Activated naive CD4-positive, alpha-beta T cell treated with anti-CD3 and anti-CD28 coated beads, Interleukin-2, amount 10 ng/mL, durations not matched to agents 7 days and 5 days (primary cell): ENCODE measurements around the gene PFKL.
"Not testable (repeated sequence)": the region's sequence is repeated elsewhere in the genome, so short reads cannot be mapped to it uniquely, and the experiment has no call there.

Experiments
- CTCF ChIA-PET: fragments of 350-600 bp; sonication (Branson Sonifier 250); formaldehyde crosslinking; loops from one replicate; lab custom pipeline; 2021; ENCODE audit warnings: antibody characterized with exemption; lab: Charles Lee
- DNase-seq: peaks from one replicate; pipeline ENCODE4 v3.0.0-alpha.2; 2020
- H3K27ac Mint-ChIP-seq: one replicate; pipeline ENCODE4 v1.8.0; 2021; ENCODE audit warnings: mild to moderate bottlenecking, moderate library complexity, mixed read lengths
- H3K27me3 Mint-ChIP-seq: one replicate; pipeline ENCODE4 v1.8.0; 2021; ENCODE audit warnings: mild to moderate bottlenecking, mixed read lengths
- H3K36me3 Mint-ChIP-seq: one replicate; pipeline ENCODE4 v1.8.0; 2021; ENCODE audit warnings: mixed read lengths
- H3K4me1 Mint-ChIP-seq: one replicate; pipeline ENCODE4 v1.8.0; 2021; ENCODE audit warnings: mixed read lengths
- H3K4me3 Mint-ChIP-seq: one replicate; pipeline ENCODE4 v1.8.0; 2021; ENCODE audit warnings: mild to moderate bottlenecking, moderate library complexity, mixed read lengths
- H3K9me3 Mint-ChIP-seq: one replicate; pipeline ENCODE4 v1.8.0; 2021; ENCODE audit warnings: mixed read lengths

PFKL gene

DNA sequence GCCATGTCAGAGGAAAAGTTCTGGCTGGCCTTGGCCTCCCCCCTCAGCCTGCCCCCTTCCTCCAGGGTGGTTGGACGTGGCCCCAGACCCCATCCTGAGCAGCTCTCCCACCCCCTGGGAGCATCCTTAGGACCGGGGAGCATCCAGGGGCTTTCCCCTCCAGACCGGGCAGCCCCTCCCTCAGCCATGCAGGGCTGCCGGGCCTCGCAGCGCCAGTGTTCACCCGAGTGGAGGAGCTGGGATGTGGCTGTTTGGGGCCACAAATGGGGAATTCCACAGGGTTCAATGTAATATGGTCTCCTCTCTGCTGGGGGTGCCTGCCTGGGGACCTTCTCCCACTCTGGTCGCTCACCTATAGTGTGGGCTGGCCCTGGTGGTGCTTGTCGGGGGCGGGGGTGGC lies 4.2 kb upstream of the PFKL start:
- H3K27ac Mint-ChIP-seq, result no peak overlapping the region
- peaks cover 31% of the 10 kb centered on the region for H3K4me1 Mint-ChIP-seq
- DNase-seq, result no peak
- no peaks in the 10 kb centered on the region for H3K9me3 Mint-ChIP-seq
- no peaks in the 10 kb centered on the region for H3K36me3 Mint-ChIP-seq
- no peak overlapping the region for H3K4me3 Mint-ChIP-seq
- CTCF ChIA-PET, result interaction anchor here (0.9 kb wide), 1 partner anchor 8 kb away, joined by 3 read pairs; no protein-coding TSS in a partner anchor
- H3K27me3 Mint-ChIP-seq, result peaks cover 15% of the 10 kb centered on the region

GRCh38 chr21:44296103-44296519 lies 3.7 kb upstream of the PFKL start:
- H3K9me3 Mint-ChIP-seq, result no peaks in the 10 kb centered on the region
- peaks cover 35% of the 10 kb centered on the region for H3K4me1 Mint-ChIP-seq
- CTCF ChIA-PET, result interaction anchor here (0.6 to 2.3 kb wide), 2 partner anchors 10 to 28 kb away, joined by 3 to 14 read pairs; no protein-coding TSS in a partner anchor
- no peaks in the 10 kb centered on the region for H3K36me3 Mint-ChIP-seq
- no peak overlapping the region for H3K4me3 Mint-ChIP-seq
- no peak for DNase-seq
- no peak overlapping the region for H3K27ac Mint-ChIP-seq
- H3K27me3 Mint-ChIP-seq, result peaks cover 11% of the 10 kb centered on the region

DNA sequence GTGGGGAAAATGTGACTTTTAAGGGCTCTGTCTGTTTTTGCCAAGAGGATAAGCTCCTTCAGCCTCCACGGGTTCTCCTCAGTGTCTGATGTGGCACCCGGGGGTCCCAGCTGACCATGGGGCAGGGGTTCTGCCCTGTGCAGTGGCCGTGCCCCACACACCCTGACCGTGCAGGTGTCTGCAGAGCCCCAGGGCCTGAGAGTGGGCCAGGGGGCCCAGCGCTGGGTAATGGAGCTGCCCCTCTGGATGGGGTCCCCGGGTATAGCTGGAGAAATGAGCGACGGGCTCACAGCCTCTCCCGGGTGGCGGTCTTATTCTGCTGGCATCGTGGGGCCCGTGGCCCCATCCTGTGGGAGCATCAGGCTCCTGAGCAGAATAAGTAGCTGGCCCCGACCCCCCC lies 2.9 kb upstream of the PFKL start:
- peaks cover 43% of the 10 kb centered on the region for H3K4me1 Mint-ChIP-seq

GRCh38 chr21:44297525-44298290 lies 2.1 kb upstream of the PFKL start:
- Mint-ChIP-seq H3K27ac (peak overlapping the region; percentile 83), H3K27me3 (peaks cover 3% of the 10 kb centered on the region), H3K36me3 (no peaks in the 10 kb centered on the region), H3K9me3 (no peaks in the 10 kb centered on the region), H3K4me3 (peak overlapping the region; percentile 26), H3K4me1 (peaks cover 50% of the 10 kb centered on the region)
- CTCF ChIA-PET, result interaction anchor here (0.6 to 2.3 kb wide), 13 partner anchors 10 to 496 kb away, joined by 3 to 14 read pairs (median 3); no protein-coding TSS in a partner anchor
- DNase-seq, result peak; percentile 86

More for the DNA sequence above, 2.9 kb upstream of the PFKL start:
- H3K4me3 Mint-ChIP-seq, result no peak overlapping the region
- DNase-seq, result no peak
- H3K27me3 Mint-ChIP-seq, result peaks cover 7% of the 10 kb centered on the region
- H3K9me3 Mint-ChIP-seq, result no peaks in the 10 kb centered on the region
- CTCF ChIA-PET, result interaction anchor here (0.6 to 2.3 kb wide), 5 partner anchors 10 to 218 kb away, joined by 3 to 14 read pairs (median 3); no protein-coding TSS in a partner anchor
- no peaks in the 10 kb centered on the region for H3K36me3 Mint-ChIP-seq
- H3K27ac Mint-ChIP-seq, result no peak overlapping the region

GRCh38 chr21:44298301-44298700 lies 1.6 kb upstream of the PFKL start:
- DNase-seq, result no peak
- peaks cover 55% of the 10 kb centered on the region for H3K4me1 Mint-ChIP-seq
- H3K4me3 Mint-ChIP-seq, result peak overlapping the region; percentile 51
- H3K27me3 Mint-ChIP-seq, result peaks cover 3% of the 10 kb centered on the region
- CTCF ChIA-PET, result interaction anchor here (0.6 to 2.3 kb wide), 12 partner anchors 11 to 495 kb away, joined by 3 to 14 read pairs (median 3); no protein-coding TSS in a partner anchor
- H3K9me3 Mint-ChIP-seq, result no peaks in the 10 kb centered on the region
- peaks cover under 1% of the 10 kb centered on the region for H3K36me3 Mint-ChIP-seq
- H3K27ac Mint-ChIP-seq, result peak overlapping the region; percentile 83

DNA sequence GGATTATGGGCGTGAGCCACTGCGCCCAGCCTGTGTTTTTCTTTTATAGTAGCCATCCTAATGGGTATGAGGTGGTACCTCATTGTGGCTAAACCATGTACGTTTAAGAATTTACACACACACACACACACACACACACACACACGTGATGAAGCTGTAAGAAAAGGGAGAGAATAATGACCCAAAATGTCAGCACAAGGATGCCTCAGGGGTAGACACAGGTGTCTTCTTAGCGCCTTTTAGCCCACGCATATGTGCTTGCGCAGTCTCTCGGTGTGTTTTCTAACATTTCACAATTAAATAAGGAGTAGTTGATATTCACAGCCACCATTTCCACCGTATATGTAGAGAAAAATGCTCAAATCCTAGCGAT lies 782 bp upstream of the PFKL start:
- H3K4me1 Mint-ChIP-seq, result peaks cover 60% of the 10 kb centered on the region
- H3K4me3 Mint-ChIP-seq, result peak overlapping the region; percentile 92
- peak overlapping the region; percentile 99 for H3K27ac Mint-ChIP-seq
- DNase-seq, result peak; percentile 40
- no peaks in the 10 kb centered on the region for H3K9me3 Mint-ChIP-seq
- H3K27me3 Mint-ChIP-seq, result peaks cover 3% of the 10 kb centered on the region
- CTCF ChIA-PET, result interaction anchor here (0.6 to 1.7 kb wide), 3 partner anchors 18 to 177 kb away, joined by 3 to 4 read pairs (median 3); no protein-coding TSS in a partner anchor
- H3K36me3 Mint-ChIP-seq, result peaks cover 3% of the 10 kb centered on the region

- H3K27ac Mint-ChIP-seq, result peak overlapping the region; percentile 84
- no peaks in the 10 kb centered on the region for H3K9me3 Mint-ChIP-seq
- peak; percentile 82 for DNase-seq
- H3K27me3 Mint-ChIP-seq, result no peaks in the 10 kb centered on the region
- peaks cover 63% of the 10 kb centered on the region for H3K4me1 Mint-ChIP-seq
- H3K36me3 Mint-ChIP-seq, result peaks cover 6% of the 10 kb centered on the region
- CTCF ChIA-PET, result no interaction called here
- H3K4me3 Mint-ChIP-seq, result peak overlapping the region; percentile 81
These were observed 558 bp downstream of the PFKL start for GRCh38 chr21:44300262-44300959.

GRCh38 chr21:44301141-44301540 lies 1.3 kb downstream of the PFKL start:
- Mint-ChIP-seq H3K9me3 (no peaks in the 10 kb centered on the region), H3K36me3 (peaks cover 6% of the 10 kb centered on the region), H3K4me3 (peak overlapping the region; percentile 81), H3K27ac (peak overlapping the region; percentile 84), H3K4me1 (peaks cover 62% of the 10 kb centered on the region), H3K27me3 (no peaks in the 10 kb centered on the region)
- CTCF ChIA-PET, result no interaction called here
- DNase-seq, result no peak

DNA sequence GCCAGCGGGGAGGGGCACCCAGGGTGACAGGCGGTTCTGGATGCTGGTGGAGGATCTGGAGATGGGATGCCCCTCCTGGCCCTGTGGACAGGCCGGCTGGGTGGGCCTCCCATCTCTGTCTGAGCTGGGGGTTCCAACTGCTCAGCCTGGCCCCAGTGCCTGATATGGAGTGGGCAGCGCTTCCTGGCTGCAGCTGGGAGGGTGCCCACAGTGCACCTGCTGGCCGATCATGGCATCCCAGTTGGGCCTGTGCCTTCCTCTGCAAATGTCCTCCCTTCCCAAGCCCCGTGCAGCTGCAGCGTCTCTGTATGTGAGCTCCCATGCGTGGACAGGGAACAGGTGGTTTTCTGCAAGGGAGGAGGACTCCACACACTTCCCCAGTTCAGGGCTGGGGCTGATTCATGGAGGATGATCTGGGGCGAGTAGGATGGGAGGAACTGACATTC lies 2.1 kb downstream of the PFKL start:
- Mint-ChIP-seq H3K27ac (peak overlapping the region; percentile 45), H3K36me3 (peaks cover 8% of the 10 kb centered on the region), H3K9me3 (no peaks in the 10 kb centered on the region), H3K4me1 (peaks cover 62% of the 10 kb centered on the region), H3K4me3 (peak overlapping the region; percentile 81), H3K27me3 (no peaks in the 10 kb centered on the region)
- CTCF ChIA-PET, result no interaction called here
- no peak for DNase-seq

DNA sequence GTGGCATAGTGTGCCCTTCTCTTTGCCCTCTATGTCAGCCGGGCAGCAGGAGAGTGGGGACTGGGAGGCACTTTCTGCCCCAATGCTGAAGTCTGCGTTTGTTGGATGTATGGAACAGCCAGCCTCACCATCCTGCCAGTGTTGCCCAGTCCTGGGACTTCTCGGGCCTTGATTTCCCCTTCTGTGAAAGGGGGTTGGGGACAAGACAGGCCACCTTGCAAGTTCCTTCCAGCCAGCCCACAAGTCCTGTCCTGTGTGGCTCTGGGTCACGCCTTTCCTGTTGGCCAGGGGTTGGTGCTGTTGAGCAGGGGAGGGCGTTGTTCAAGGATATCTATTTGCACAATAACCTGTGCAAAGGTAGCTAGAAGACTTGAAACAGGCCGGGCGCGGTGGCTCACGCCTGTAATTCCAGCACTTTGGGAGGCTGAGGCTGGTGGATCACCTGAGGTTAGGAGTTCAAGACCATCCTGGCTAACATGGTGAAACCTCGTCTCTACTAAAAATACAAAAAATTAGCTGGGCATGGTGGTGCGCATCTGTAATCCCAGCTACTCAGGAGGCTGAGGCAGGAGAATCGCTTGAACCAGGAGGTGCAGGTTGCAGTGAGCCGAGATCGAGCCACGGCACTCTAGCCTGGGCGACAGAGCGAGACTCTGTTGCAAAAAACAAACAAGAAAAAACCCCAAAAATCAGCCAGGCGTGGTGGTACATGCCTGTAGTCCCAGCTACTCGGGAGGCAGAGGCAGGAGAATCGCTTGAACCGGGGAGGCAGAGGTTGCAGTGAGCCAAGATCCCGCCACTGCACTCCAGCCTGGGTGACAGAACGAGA lies 2.9 kb downstream of the PFKL start:
- H3K27me3 Mint-ChIP-seq, H3K9me3 Mint-ChIP-seq: not testable (repeated sequence)
- Mint-ChIP-seq H3K4me1 (peaks cover 56% of the 10 kb centered on the region), H3K36me3 (peaks cover 11% of the 10 kb centered on the region), H3K27ac (peak overlapping the region; percentile 42), H3K4me3 (peak overlapping the region; percentile 81)
- CTCF ChIA-PET, result interaction anchor here (0.7 to 1.2 kb wide), 2 partner anchors 177 to 179 kb away, joined by 3 to 4 read pairs; no protein-coding TSS in a partner anchor
- peak; percentile 41 for DNase-seq

DNA sequence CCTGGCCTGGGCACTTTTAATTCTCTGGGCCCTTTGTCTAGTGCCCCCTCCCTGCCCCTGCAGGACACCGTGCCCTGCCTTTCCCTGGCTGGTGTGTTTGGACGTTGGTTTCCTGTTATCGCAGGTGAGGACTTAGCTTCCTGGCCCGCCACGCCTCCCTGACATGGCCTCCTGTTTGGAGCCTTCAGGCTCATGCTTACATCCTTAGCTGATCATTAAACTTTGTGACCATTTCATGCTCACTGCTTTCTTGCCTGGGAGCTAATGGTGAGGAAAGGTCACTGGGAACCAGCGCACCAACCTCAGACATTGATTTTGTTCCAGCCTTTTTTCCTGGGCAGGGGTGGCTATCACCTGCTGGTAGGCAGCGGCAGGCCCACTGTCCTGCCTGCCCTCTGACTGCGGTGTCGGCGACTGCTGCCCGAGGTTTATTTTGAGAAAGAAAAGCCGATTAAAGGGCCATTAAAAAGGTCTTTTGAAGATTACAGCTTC lies 3.7 kb downstream of the PFKL start:
- Mint-ChIP-seq H3K4me3 (peak overlapping the region; percentile 57), H3K9me3 (no peaks in the 10 kb centered on the region), H3K27ac (peak overlapping the region; percentile 88), H3K4me1 (peaks cover 48% of the 10 kb centered on the region), H3K27me3 (no peaks in the 10 kb centered on the region), H3K36me3 (peaks cover 17% of the 10 kb centered on the region)
- DNase-seq, result peak; percentile 50
- CTCF ChIA-PET, result interaction anchor here (0.7 to 1.4 kb wide), 4 partner anchors 8 to 179 kb away, joined by 3 to 4 read pairs (median 3); no protein-coding TSS in a partner anchor

- no peak for DNase-seq
- H3K27me3 Mint-ChIP-seq, result no peaks in the 10 kb centered on the region
- H3K4me1 Mint-ChIP-seq, result peaks cover 44% of the 10 kb centered on the region
- peaks cover 18% of the 10 kb centered on the region for H3K36me3 Mint-ChIP-seq
- peak overlapping the region; percentile 88 for H3K27ac Mint-ChIP-seq
- no peak overlapping the region for H3K4me3 Mint-ChIP-seq
- H3K9me3 Mint-ChIP-seq, result no peaks in the 10 kb centered on the region
- CTCF ChIA-PET, result interaction anchor here (1.1 to 1.4 kb wide), 4 partner anchors 9 to 176 kb away, joined by 3 to 4 read pairs (median 3); no protein-coding TSS in a partner anchor
These were observed 4.3 kb downstream of the PFKL start for GRCh38 chr21:44304011-44304616.

DNA sequence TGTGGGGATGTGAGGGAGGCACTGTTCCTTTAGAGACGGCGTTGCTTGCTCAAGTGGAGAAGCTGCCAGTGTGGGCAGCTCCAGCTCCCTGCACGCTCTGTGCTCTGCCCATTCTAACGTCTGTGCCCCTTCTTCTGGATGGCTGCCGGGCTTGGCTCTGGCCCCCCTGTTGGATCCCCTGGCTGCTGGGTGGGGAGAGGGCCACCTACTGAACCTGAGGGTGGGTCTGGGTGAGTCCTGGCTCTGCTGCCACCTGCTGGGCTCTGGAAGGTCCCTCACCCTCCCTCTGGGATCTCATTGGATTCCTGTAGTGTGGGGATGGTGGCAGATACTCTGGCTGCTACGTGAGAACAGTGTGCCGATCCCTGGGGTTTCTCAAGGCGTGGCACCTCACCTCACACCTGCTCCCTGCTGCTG lies 5.0 kb downstream of the PFKL start:
- Mint-ChIP-seq H3K9me3 (no peaks in the 10 kb centered on the region), H3K4me1 (peaks cover 41% of the 10 kb centered on the region), H3K4me3 (no peak overlapping the region), H3K27me3 (no peaks in the 10 kb centered on the region), H3K27ac (peak overlapping the region; percentile 74), H3K36me3 (peaks cover 18% of the 10 kb centered on the region)
- DNase-seq, result peak; percentile 67
- CTCF ChIA-PET, result interaction anchor here (0.9 to 1.4 kb wide), 3 partner anchors 10 to 23 kb away, joined by 3 read pairs; no protein-coding TSS in a partner anchor
